GM12872 (cell line): ENCODE results near the gene RFX4.

ENCODE experiments used
- CTCF ChIP-seq: IDR thresholded peaks from 3 replicates; pipeline ENCODE4 v1.5.1; 2011; ENCODE audit warnings: low read depth, mild to moderate bottlenecking, low read length, moderate library complexity; ENCODE audit not compliant: insufficient read depth

RFX4 gene

GRCh38 chr12:106764220-106764619 is 181.4 kb downstream of the RFX4 start:
- TF ChIP-seq CTCF: no peak

GRCh38 chr12:106764738-106765137 is 181.9 kb downstream of the RFX4 start:
- TF ChIP-seq CTCF: no peak

GRCh38 chr12:106766393-106766826 is 183.6 kb downstream of the RFX4 start:
- no peak for TF ChIP-seq CTCF

- no peak for TF ChIP-seq CTCF
These were observed 184.4 kb downstream of the RFX4 start for GRCh38 chr12:106767206-106767605.

GRCh38 chr12:106767954-106768822 is 185.4 kb downstream of the RFX4 start:
- TF ChIP-seq CTCF: no peak

GRCh38 chr12:106769078-106769477 is 186.3 kb downstream of the RFX4 start:
- TF ChIP-seq CTCF: no peak

GRCh38 chr12:106769546-106769945 is 186.7 kb downstream of the RFX4 start:
- TF ChIP-seq CTCF: no peak
